AG20443 (cell line): ENCODE results near the gene WDR77.

Experiments used
- DNase-seq: peaks from one replicate; pipeline ENCODE4 v3.0.0; 2012; ENCODE audit warnings: low spot score, mixed read lengths

WDR77 gene

GRCh38 chr1:111448918-111449702, at the start of gene WDR77, which contains the start of gene ATP5PB:
WDR77 (minus strand) TSS chr1:111449256; CDS start chr1:111449169, 87 bp downstream.
ATP5PB (plus strand) TSS chr1:111449464; CDS start chr1:111449542, 78 bp downstream.
- DNase-seq = peak; percentile 99

DNA sequence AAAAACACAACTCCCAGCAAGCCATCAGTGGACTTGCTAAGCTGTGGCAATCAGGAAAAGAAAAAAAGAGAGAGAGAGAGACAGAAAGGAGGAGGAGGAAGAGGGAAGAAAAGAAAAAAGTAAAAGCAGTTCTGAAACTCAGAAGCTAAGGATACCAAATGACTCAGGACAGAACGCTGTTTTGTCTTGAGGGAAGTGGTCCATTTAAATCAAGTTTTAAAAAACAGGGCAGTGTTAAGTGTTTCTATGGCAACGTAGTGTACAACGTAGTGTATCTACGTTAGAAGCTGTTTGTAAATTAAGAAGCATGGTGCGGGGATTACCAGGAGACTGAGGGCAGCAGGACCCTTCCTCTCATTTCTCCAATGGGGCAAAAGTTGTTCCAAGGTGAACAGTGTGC, 48.5 kb upstream of the WDR77 start:
- no peak for DNase-seq

DNA sequence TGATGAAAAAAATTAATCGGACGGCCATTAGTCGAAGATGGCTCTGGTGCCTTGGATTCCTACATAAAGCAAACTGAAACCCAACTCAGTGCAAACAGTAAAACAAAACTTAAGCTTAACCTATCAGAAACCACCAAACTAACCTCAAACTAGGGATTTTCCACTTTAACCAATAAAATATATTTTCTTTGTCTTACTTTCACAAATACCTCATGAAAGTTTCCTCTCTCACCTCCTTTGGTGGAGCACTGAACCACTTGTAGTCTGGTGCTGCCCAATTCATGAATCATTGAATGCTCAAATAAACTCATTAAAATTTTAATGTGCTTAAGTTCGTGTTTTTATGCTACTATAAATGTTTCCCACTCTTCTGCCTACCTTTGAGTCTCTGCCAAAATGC, 47.3 kb upstream of the WDR77 start:
- DNase-seq = no peak

DNA sequence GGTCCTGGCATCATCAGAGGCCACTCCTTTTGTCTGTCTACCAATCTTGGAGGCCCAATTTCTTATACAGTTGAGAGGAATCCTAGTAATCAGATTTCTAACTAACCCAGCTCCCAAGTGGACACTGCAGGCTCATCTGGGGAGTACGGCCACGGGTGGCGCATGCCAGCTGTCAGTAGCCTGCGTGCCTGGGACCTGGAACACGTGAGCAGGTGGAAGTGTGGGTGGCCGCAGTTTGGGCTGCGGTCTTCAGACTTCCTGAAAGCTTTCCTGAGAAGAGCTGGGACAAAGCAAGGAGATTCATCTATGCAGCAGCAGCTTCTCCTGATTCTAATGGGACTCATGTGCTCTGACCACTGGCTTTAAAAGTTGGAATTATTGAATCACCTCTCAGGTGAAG, 42.0 kb upstream of the WDR77 start:
- DNase-seq = no peak

DNA sequence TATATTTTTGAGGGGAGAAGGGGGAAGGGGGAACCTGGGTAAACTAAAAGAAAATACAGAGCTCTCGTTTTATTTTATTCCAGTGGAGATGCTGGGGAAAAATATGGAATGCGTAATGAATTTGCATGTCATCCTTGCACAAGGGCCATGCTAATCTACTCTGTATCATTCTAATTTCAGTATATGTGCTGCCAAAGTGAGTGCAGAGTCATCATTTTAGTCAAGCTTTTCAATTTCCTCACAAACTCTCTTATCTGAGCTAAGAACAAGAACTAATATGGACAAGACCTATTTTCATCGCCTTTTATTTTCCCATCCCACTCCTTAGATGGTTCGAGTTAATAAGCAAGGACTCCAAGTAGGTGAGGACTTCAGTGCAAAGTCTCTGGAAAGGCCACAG, 41.2 kb upstream of the WDR77 start:
- no peak for DNase-seq

DNA sequence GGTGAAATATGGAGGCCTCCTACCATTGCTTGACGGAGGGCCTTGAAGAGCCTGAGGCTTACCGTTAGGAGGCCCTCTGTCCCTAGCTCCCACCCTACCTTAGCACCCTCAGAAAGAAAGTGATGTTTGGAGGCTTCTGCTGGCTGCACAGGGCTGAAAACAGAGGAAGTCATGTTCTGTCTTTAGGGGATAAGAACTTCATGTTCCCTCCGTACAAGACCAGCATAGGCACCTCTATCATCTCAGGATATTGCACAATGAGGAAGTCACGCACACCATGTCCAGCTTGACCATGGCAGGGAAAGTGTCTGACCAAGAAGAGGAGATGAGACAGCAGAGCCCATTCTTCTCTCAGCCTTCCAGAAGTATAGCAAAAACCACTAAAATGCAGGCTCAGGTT, 40.5 kb upstream of the WDR77 start:
- DNase-seq = no peak

DNA sequence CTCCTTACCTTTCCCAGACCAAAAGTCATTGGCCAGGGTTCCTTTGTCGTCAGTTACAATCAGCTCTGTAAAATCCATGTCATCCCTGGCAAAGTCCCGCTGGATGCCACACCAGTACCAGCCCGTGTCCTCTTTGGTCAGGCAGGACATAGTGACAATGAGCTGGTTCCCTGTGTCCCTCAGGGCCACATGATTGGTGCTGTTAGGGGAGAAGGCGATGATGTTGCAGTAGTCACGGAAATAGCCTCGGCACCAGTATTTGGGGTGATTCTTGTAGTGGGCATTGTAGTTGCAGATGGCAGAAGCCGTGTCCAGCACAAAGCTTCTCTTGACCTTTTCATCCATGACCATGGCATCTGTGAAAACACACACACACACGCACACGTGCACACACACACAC, 39.6 kb upstream of the WDR77 start:
- DNase-seq = no peak

- no peak for DNase-seq
Measured at GRCh38 chr1:111487133-111487532, 38.1 kb upstream of the WDR77 start.

DNA sequence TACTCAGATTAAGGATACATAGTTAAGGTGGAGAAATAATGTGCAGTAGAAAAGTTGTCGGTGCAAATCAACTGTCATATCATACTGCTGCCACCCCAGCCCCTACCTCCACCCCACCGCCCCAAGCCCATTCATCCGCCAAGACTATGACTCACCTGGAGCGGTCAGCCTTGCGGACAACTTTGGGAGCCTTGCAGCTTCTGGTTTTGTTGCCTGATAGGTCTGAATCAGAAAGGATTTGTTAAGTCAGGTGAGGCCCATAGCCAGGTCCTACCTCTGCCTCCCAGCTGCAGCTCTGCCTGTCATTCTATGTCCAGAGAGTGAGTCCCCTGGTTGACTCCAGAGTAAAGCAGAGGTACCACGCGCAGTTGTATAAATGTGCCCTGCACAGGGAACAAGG, 37.4 kb upstream of the WDR77 start:
- no peak for DNase-seq

GRCh38 chr1:111484391-111485026, 35.5 kb upstream of the WDR77 start:
- no peak for DNase-seq

DNA sequence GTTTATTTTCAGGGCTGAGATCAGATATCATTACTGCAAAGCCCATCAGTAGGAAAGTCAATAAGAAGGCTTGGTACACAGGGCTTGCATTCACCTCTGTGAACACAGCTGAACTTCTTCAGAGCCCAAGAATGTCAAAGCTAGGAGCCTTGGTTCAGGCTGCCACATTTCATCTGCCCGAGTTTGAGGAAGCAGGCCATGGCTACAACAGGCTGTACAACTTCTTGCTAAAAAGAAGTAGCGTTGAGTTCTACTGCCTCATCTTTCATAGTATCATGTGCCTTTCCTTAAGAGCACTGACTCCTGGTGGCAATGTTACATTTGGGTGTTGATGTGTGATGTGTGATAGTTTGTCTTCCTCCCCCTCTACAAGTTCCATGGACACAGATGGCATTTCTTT, 34.8 kb upstream of the WDR77 start:
- DNase-seq = no peak

DNA sequence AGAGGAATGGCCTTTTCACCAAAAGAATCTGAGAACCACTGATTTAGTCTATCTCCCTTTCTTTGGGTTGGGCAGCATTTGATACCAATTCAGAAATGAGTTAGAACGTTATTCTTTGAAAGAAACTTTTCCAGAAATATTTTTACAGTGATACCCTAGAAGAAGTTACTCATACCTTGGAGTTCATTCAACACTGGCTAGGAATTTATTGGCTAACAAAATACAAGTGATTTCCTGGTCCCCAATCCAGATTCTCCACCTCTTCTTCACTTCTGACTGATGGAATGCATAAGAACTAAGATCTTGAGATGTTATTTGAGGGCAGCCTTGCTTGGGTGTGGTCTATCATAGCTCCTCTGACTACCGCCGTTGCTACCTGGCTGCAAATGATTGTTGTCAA, 34.1 kb upstream of the WDR77 start:
- DNase-seq = peak; percentile 40

GRCh38 chr1:111481387-111482221, 32.5 kb upstream of the WDR77 start:
- DNase-seq = peak; percentile 92

DNA sequence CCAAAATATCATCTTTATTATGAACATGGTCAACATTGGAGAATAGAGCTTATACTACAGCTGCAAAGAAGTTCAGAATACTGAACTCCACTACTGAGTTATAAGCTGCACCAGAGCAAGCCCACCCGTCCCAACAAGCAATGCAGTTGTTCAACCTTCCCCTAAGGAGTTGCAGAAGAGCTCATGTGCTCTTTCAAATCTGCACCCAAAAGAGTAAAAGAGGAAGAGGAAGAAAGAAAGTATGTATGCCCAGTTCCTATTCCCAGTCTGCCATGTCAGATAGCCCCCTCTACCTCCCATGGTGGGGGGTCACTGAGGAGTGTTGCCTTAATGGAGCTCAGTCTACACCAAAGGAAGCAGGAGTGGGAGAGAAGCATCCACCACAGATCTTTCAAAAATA, 31.6 kb upstream of the WDR77 start:
- no peak for DNase-seq

DNA sequence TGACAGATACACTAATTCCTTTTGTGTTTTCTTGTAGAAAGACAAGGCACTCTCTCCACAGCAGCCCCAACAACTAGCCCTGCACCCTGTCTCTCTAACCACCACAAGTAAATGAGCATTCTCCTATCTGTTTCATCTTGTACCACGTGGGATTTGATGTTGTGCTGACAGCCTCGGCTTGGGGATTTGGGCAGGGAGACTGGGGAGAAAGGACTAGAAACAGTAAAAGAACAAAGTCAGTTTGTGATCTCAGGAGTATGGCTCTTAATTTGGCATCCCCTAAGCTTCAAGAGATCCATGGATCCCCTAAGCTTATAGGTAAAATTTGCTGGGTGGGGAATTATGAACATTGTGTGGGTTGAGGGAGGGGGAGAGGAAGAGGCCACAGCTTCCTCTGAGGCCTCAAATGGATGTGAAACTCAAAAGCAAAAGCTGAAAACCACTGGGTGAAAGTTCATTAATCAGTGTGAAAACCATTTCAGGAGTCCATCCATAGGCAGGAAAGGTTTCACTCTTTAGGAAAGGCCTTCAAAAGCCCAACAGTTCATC, 27.8 kb upstream of the WDR77 start:
- no peak for DNase-seq

DNA sequence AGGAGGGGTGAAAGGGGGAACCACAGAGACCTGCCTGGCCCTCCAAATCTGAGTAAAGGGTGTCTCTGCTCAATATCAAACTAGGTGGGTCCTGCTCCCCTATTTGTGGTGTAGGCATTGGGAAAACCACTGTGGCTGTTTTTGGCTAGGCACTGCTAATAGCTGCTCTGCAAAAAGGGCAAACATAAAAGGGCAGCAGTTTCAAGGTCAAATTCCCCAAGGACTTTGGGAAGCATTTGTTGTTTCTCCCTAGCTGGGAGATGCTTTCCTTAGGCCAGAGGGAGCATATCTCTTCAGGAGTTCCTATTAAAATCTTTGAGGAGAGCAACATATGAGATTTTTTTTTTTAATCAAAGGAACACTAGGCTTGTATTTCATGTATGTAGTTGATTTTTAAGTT, 27.2 kb upstream of the WDR77 start:
- no peak for DNase-seq

GRCh38 chr1:111475701-111476100, 26.6 kb upstream of the WDR77 start:
- DNase-seq = no peak

GRCh38 chr1:111474521-111474920, 25.5 kb upstream of the WDR77 start:
- no peak for DNase-seq

- DNase-seq = no peak
Measured at GRCh38 chr1:111474106-111474505, 25.1 kb upstream of the WDR77 start.

DNA sequence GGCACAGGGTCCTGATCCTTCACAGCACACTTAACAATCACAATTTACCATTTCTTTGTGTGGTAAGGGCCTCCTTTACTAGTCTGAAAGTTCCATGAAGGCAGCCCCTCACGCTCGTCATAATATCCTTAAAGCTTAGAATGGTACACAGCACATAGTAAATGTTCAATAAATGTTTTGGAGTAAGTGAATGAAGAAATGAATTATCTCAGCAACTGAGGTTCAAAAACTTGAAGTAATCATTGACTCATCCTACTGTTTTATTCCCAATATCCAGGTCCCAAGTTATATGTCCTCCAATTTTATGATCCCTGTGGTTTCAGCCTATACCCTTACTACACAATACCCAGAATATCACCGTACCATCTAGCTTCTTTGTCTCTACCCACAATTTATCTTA, 22.5 kb upstream of the WDR77 start:
- no peak for DNase-seq

- no peak for DNase-seq
Measured at GRCh38 chr1:111471012-111471411, 22.0 kb upstream of the WDR77 start.

GRCh38 chr1:111470596-111470995, 21.5 kb upstream of the WDR77 start:
- DNase-seq = no peak

- no peak for DNase-seq
Measured at GRCh38 chr1:111469539-111469938, 20.5 kb upstream of the WDR77 start.
